Heart right ventricle (tissue), 16 donors: ENCODE results near the gene YPEL3. TPM values are rescaled to one million over a fixed set of nuclear protein-coding genes. Genes with fewer than 3 reads are reported as not detected.

Experiments used
- ATAC-seq, 8 donors: fragments of 200-7000 bp; cut with Tn5 transposase; one replicate each; pipeline ENCODE4 v1.9.1; 2020; ENCODE audit warnings: mild to moderate bottlenecking in 8 of 8, moderate library complexity in 8 of 8, moderate number of reproducible peaks in 1 of 8
- DNase-seq, 2 donors: peaks; one replicate each; pipeline ENCODE4 v3.0.0-alpha.2; 2020
- H3K27ac ChIP-seq, 10 donors: fragments of 200-600 bp; sonication (generic) in 2 of 10; one replicate each; pipeline versions ENCODE4 v1.5.0 to v1.8.0; 2020 to 2022; ENCODE audit warnings: mild to moderate bottlenecking in 3 of 10
- H3K27me3 ChIP-seq, 7 donors: fragments of 200-600 bp; one replicate each; pipeline ENCODE4 v1.8.0; 2021 to 2022; ENCODE audit warnings: mild to moderate bottlenecking in 2 of 7
- H3K36me3 ChIP-seq, 9 donors: fragments of 200-600 bp; sonication (generic) in 1 of 9; one replicate each; pipeline versions ENCODE4 v1.5.0 to v1.8.0; 2020 to 2022; ENCODE audit warnings: mild to moderate bottlenecking in 2 of 9
- H3K4me1 ChIP-seq, 9 donors: fragments of 200-600 bp; sonication (generic) in 1 of 9; one replicate each; pipeline versions ENCODE4 v1.5.0 to v1.8.0; 2020 to 2022; ENCODE audit warnings: mild to moderate bottlenecking in 4 of 9
- H3K4me3 ChIP-seq, 10 donors: fragments of 200-600 bp; sonication (generic) in 2 of 10; one replicate each; pipeline versions ENCODE4 v1.5.0 to v1.8.0; 2020 to 2022; ENCODE audit warnings: mild to moderate bottlenecking in 7 of 10, moderate library complexity in 2 of 10
- H3K9me3 ChIP-seq, 11 donors: fragments of 200-600 bp in 10 of 11; sonication (generic) in 2 of 11; one replicate each; pipeline versions ENCODE4 v1.5.0 to v1.8.0; 2013 to 2022; ENCODE audit warnings: mild to moderate bottlenecking in 2 of 11, control low read depth in 1 of 11, moderate library complexity in 1 of 11
- WGBS, 2 donors: extraction: QIAGEN DNeasy Blood & Tissue Kit; methylation state at CpG; one replicate each; pipeline ENCODE4 v1.1.7; 2013; ENCODE audit warnings: inconsistent platforms in 1 of 2; 5-methylcytosine and 5-hydroxymethylcytosine counted together
- intact Hi-C, 10 donors: fragments of 100-400 bp; cut with DNase I; formaldehyde crosslinking; loops; one replicate each; pipeline versions ENCODE4 v1.11.1 to v1.14.2; 2022
- polyA plus RNA-seq, 2 donors: library from polyadenylated mRNA; stranded (reverse); fragments of 200-250 nt; gene quantifications; one replicate each; pipeline ENCODE4 v1.2.3, GENCODE V29; 2013
- total RNA-seq, 10 donors: library from RNA; stranded (reverse); fragmentation: NEBNext Ultra II Directional in 3 of 10; extraction: Animal tissue kit (Norgen Biotek cat#: 25700) in 3 of 10; gene quantifications; one replicate each; pipeline versions ENCODE4 v1.2.1 to v1.2.4, GENCODE V29; 2021 to 2023
- TF ChIP-seq, protein P1 (sequence below), 9 donors: fragments of 200-600 bp; sonication (generic) in 2 of 9; IDR thresholded peaks; one replicate each; pipeline versions ENCODE4 v1.5.0 to v1.8.0; 2021 to 2022; ENCODE audit warnings: antibody characterized with exemption in 9 of 9, mild to moderate bottlenecking in 5 of 9, moderate library complexity in 1 of 9
- donor health status: Arrhythmogenic right ventricular cardiomyopathy.
- donor health status: ischemic (EF 13 %, LVEDD 7.1; RV severe dilation, severe dysfunction).
- donor health status: healthy with polysubstance abuse.
- donor health status: DM: no; HTN: yes; CAD: no.
- donor health status: DM: no; HTN: no; CAD: no.
- donor health status: ischemic (EF 25% LVEDD 6.9; RV normal size, moderate dysfunction).
- donor health status: ischemic (EF 25% LVEDD 5.7; RV mildly dilated, moderate dysfunction).
- donor health status: healthy.
- donor health status: DM: yes; HTN: yes; CAD: no.
- donor health status: Ischemic cardiomyopathy.
- donor health status: ischemic (EF 35%, LVEDD 5.7; RV mildly dilated, moderate dysfunction).
- donor health status: nonischemic (EF 11% LVEDD 7.7; RV severe dilation, severe dysfunction).
- donor health status: DM: yes; HTN: yes; CAD: no.
- donor health status: PGD.
- donor health status: ischemic (EF 29% LVEDD 5.4; RV normal size, mild dysfunction).
- donor health status: nonischemic (EF 23%, LVEDD 6.1; RV moderate dilation, normal function).

YPEL3 gene
- total and polyA plus RNA-seq, 12 donors: 31.5 to 203 (median 46.6) TPM

- peak overlapping the region in 5 of 10 donors; percentile 29 to 80 (median 51) for H3K27ac ChIP-seq
- peak; percentile 94 to 96 for DNase-seq
- H3K4me1 ChIP-seq: peaks cover 4 to 24% (median 9%) of the 10 kb centered on the region in 9 donors
- no peaks in the 10 kb centered on the region for H3K36me3 ChIP-seq
- peak overlapping the region; percentile 37 to 87 (median 78) for H3K4me3 ChIP-seq
- H3K9me3 ChIP-seq: no peaks in the 10 kb centered on the region
- WGBS, 2 donors: 5% methylated on average over 56 to 58 of the region's 58 CpGs
- TF ChIP-seq, protein P1, sequence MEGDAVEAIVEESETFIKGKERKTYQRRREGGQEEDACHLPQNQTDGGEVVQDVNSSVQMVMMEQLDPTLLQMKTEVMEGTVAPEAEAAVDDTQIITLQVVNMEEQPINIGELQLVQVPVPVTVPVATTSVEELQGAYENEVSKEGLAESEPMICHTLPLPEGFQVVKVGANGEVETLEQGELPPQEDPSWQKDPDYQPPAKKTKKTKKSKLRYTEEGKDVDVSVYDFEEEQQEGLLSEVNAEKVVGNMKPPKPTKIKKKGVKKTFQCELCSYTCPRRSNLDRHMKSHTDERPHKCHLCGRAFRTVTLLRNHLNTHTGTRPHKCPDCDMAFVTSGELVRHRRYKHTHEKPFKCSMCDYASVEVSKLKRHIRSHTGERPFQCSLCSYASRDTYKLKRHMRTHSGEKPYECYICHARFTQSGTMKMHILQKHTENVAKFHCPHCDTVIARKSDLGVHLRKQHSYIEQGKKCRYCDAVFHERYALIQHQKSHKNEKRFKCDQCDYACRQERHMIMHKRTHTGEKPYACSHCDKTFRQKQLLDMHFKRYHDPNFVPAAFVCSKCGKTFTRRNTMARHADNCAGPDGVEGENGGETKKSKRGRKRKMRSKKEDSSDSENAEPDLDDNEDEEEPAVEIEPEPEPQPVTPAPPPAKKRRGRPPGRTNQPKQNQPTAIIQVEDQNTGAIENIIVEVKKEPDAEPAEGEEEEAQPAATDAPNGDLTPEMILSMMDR (IDR thresholded peaks at IDR 0.05): no peak
- H3K27me3 ChIP-seq: no peaks in the 10 kb centered on the region
- peak; percentile 91 to 97 (median 96) for ATAC-seq
- intact Hi-C loops: loop anchor here in 3 of 10 donors (2.0 to 5.0 kb wide), 2 partner anchors 44 kb away; partner anchors contain the start of gene YPEL3 (in 3 of the 3)
These were observed 43.2 kb downstream of the YPEL3 start for GRCh38 chr16:30052671-30053372.

GRCh38 chr16:30051518-30051917 is 44.5 kb downstream of the YPEL3 start:
- peaks cover 4 to 24% (median 9%) of the 10 kb centered on the region in 9 donors for H3K4me1 ChIP-seq
- DNase-seq (no peak), ATAC-seq (no peak)
- intact Hi-C loops: loop anchor here in 2 of 10 donors (5.0 kb wide), 1 partner anchor 46 kb away; the partner anchor contains the start of gene YPEL3 (in 2 of the 2)
- TF ChIP-seq, protein P1 (IDR thresholded peaks at IDR 0.05): no peak
- no peaks in the 10 kb centered on the region for H3K9me3 ChIP-seq
- H3K27ac ChIP-seq: no peak overlapping the region
- WGBS, 2 donors: 88% methylated on average over 3 of the region's 3 CpGs
- H3K36me3 ChIP-seq: no peaks in the 10 kb centered on the region
- H3K27me3 ChIP-seq: no peaks in the 10 kb centered on the region
- H3K4me3 ChIP-seq: no peak overlapping the region

DNA sequence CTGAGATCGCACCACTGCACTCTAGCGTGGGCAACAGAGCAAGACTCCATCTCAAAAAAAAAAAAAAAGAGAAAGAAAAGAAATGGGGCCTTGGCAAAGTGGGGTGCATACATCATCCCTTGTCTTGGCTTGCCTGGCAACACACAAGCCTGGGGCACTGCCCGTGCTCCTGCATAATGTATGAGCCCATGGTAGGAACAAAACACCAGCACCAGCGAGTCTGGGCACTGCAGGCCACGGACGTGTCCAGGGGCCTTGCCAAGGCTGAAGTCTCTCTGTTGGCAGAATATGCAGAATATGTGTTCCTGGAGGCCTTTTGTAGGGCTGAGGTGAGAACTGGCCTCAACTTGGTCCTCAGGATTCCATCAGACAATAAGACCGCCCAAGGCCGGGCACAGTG is 46.1 kb downstream of the YPEL3 start:
- intact Hi-C loops: loop anchor here in 2 of 10 donors (5.0 kb wide), 1 partner anchor 47 kb away; the partner anchor contains the start of gene YPEL3 (in 2 of the 2)
- no peak for DNase-seq
- Histone ChIP-seq H3K4me1 (peaks cover 4 to 24% (median 9%) of the 10 kb centered on the region in 9 donors), H3K36me3 (no peaks in the 10 kb centered on the region), H3K27me3 (no peaks in the 10 kb centered on the region), H3K9me3 (no peaks in the 10 kb centered on the region), H3K27ac (no peak overlapping the region), H3K4me3 (no peak overlapping the region)
- WGBS, 2 donors: 92 to 96% methylated on average over 8 of the region's 8 CpGs
- no peak for ATAC-seq
- TF ChIP-seq, protein P1 (IDR thresholded peaks at IDR 0.05): no peak

- Histone ChIP-seq H3K9me3 (no peaks in the 10 kb centered on the region), H3K27me3 (peaks cover 0 to 5% (median 0%) of the 10 kb centered on the region in 7 donors), H3K27ac (no peak overlapping the region), H3K36me3 (no peaks in the 10 kb centered on the region), H3K4me1 (no peaks in the 10 kb centered on the region), H3K4me3 (no peak overlapping the region)
- 75 to 88% methylated on average over 1 of the region's 1 CpG for WGBS, 2 donors
- TF ChIP-seq, protein P1 (IDR thresholded peaks at IDR 0.05): no peak
- ATAC-seq (no peak), DNase-seq (no peak)
- intact Hi-C loops: no loop called here
These were observed 49.4 kb downstream of the YPEL3 start for GRCh38 chr16:30046588-30046987.
